GM03348 (cell line): ENCODE results near the gene MKLN1.
"Not testable (repeated sequence)": the region's sequence is repeated elsewhere in the genome, so short reads cannot be mapped to it uniquely, and the experiment has no call there.

Experiments
- DNase-seq: peaks from one replicate; pipeline ENCODE4 v3.0.0; 2012; ENCODE audit warnings: low spot score

MKLN1 gene

GRCh38 chr7:131401194-131401593, 73.5 kb downstream of the MKLN1 start:
- DNase-seq, result no peak

GRCh38 chr7:131403322-131403721, 75.6 kb downstream of the MKLN1 start:
- no peak for DNase-seq

- no peak for DNase-seq
Measured at GRCh38 chr7:131404226-131404911, 76.7 kb downstream of the MKLN1 start.

GRCh38 chr7:131409129-131409766, 81.6 kb downstream of the MKLN1 start:
- DNase-seq, result no peak

- no peak for DNase-seq
Measured at GRCh38 chr7:131412031-131412430, 84.4 kb downstream of the MKLN1 start.

- DNase-seq, result no peak
Measured at GRCh38 chr7:131413711-131414110, 86.0 kb downstream of the MKLN1 start.

- DNase-seq, result peak; percentile 49
Measured at GRCh38 chr7:131424219-131424822, 96.6 kb downstream of the MKLN1 start.

- DNase-seq, result no peak
Measured at GRCh38 chr7:131425992-131426391, 98.3 kb downstream of the MKLN1 start.

- not testable (repeated sequence) for DNase-seq
Measured at GRCh38 chr7:131430826-131431225, 103.2 kb downstream of the MKLN1 start.

GRCh38 chr7:131431289-131431688, 103.6 kb downstream of the MKLN1 start:
- DNase-seq, result peak; percentile 67

GRCh38 chr7:131431756-131432155, 104.1 kb downstream of the MKLN1 start:
- DNase-seq, result no peak

GRCh38 chr7:131436384-131436783, 108.7 kb downstream of the MKLN1 start:
- no peak for DNase-seq

GRCh38 chr7:131438969-131439368, 111.3 kb downstream of the MKLN1 start:
- DNase-seq, result no peak

- no peak for DNase-seq
Measured at GRCh38 chr7:131443496-131443895, 115.8 kb downstream of the MKLN1 start.

GRCh38 chr7:131444683-131445082, 117.0 kb downstream of the MKLN1 start:
- DNase-seq, result no peak

GRCh38 chr7:131449373-131449902, 121.8 kb downstream of the MKLN1 start:
- no peak for DNase-seq

GRCh38 chr7:131454498-131454897, 126.8 kb downstream of the MKLN1 start:
- no peak for DNase-seq

GRCh38 chr7:131455001-131455400, 127.3 kb downstream of the MKLN1 start:
- DNase-seq, result no peak

GRCh38 chr7:131455546-131455945, 127.9 kb downstream of the MKLN1 start:
- no peak for DNase-seq

GRCh38 chr7:131456338-131456737, 128.7 kb downstream of the MKLN1 start:
- DNase-seq, result no peak

- DNase-seq, result no peak
Measured at GRCh38 chr7:131459256-131459655, 131.6 kb downstream of the MKLN1 start.

- no peak for DNase-seq
Measured at GRCh38 chr7:131462059-131462458, 134.4 kb downstream of the MKLN1 start.

GRCh38 chr7:131462715-131463114, 135.0 kb downstream of the MKLN1 start:
- not testable (repeated sequence) for DNase-seq
